ENCODE results near the gene INVS.

Gene INVS

DNA sequence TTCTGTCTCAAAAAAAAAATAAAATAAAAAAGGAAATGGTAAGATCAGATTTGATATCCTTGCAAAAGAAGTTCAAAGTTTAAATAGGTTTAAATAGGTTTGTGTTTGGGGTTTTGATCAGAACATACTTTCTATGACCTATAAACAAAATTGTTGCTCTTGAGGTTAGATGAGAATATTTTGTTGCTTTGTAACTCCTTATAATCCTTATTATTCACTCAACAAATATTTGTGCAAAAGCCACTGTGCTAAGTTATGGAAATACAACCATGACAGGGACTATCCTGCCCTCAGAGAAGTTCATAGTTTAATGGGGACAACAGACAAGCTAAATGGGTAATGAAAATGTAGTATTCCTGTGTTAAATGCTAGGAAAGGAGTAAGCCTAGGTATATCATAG, 71.5 kb downstream of the INVS start:
- H3K9me2 ChIP-seq (replicated peaks; ENCODE audit: control insufficient read depth, low read length), result no peaks in the 10 kb centered on the region
- H3F3A ChIP-seq (ENCODE audit: control insufficient read depth, insufficient read depth), result no peaks in the 10 kb centered on the region
- H3K27me3 ChIP-seq (ENCODE audit: control insufficient read depth, low read length), result no peaks in the 10 kb centered on the region
- no peaks in the 10 kb centered on the region for H4K20me1 ChIP-seq (ENCODE audit: control insufficient read depth, insufficient read depth, low read depth, low read length)
- TF ChIP-seq, protein P1, sequence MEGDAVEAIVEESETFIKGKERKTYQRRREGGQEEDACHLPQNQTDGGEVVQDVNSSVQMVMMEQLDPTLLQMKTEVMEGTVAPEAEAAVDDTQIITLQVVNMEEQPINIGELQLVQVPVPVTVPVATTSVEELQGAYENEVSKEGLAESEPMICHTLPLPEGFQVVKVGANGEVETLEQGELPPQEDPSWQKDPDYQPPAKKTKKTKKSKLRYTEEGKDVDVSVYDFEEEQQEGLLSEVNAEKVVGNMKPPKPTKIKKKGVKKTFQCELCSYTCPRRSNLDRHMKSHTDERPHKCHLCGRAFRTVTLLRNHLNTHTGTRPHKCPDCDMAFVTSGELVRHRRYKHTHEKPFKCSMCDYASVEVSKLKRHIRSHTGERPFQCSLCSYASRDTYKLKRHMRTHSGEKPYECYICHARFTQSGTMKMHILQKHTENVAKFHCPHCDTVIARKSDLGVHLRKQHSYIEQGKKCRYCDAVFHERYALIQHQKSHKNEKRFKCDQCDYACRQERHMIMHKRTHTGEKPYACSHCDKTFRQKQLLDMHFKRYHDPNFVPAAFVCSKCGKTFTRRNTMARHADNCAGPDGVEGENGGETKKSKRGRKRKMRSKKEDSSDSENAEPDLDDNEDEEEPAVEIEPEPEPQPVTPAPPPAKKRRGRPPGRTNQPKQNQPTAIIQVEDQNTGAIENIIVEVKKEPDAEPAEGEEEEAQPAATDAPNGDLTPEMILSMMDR (IDR thresholded peaks at IDR 0.05; ENCODE audit: low read depth, low read length, poor library complexity, severe bottlenecking), result no peak
- TF ChIP-seq EZH2phosphoT487 (IDR thresholded peaks at IDR 0.05; ENCODE audit: borderline replicate concordance, low read length), result no peak
- H3K79me2 ChIP-seq (ENCODE audit: control insufficient read depth, low read length), result no peaks in the 10 kb centered on the region
- peaks cover 7% of the 10 kb centered on the region; the same call in 1 of the 2 replicates for H3K36me3 ChIP-seq (ENCODE audit: control insufficient read depth, low read length)
- no peaks in the 10 kb centered on the region for H3K4me1 ChIP-seq (ENCODE audit: control insufficient read depth, low read length)
- no peak overlapping the region for H3K27ac ChIP-seq (ENCODE audit: low read depth, low read length)
- no peak overlapping the region for H3K4me3 ChIP-seq (ENCODE audit: low read length)
- H3K4me2 ChIP-seq (ENCODE audit: low read length), result no peak overlapping the region
- H3K9me3 ChIP-seq (ENCODE audit: control insufficient read depth, insufficient read depth, low read length), result no peaks in the 10 kb centered on the region

DNA sequence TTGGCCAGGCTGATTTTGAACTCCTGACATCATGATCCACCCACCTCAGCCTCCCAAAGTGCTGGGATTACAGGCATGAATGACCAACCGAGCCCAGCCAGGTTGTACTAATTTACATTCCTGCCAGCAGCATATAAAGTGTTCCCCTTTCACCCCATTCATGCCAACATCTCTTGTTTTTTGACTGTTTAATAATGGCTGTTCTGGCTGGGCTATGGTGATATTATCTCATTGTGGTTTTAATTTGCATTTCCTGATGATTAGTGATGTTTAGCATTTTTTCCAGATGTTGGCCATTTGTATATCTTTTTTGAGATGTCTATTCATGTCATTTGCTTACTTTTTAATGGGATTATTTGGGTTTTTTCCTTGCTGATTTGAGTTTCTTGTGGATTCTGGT, 87.3 kb downstream of the INVS start:
- no peak overlapping the region for H3K27ac ChIP-seq (ENCODE audit: low read depth, low read length)
- H3K4me2 ChIP-seq (ENCODE audit: low read length), result no peak overlapping the region
- no peaks in the 10 kb centered on the region for H3K79me2 ChIP-seq (ENCODE audit: control insufficient read depth, low read length)
- no peaks in the 10 kb centered on the region for H4K20me1 ChIP-seq (ENCODE audit: control insufficient read depth, insufficient read depth, low read depth, low read length)
- H3K9me3 ChIP-seq (ENCODE audit: control insufficient read depth, insufficient read depth, low read length), result peaks cover 7% of the 10 kb centered on the region
- H3K36me3 ChIP-seq (ENCODE audit: control insufficient read depth, low read length), result 0 out of 2 replicates have a peak, but pooled peaks cover 2% of the 10 kb centered on the region
- H3K4me1 ChIP-seq (ENCODE audit: control insufficient read depth, low read length), result peaks cover 7% of the 10 kb centered on the region
- no peaks in the 10 kb centered on the region for H3K9me2 ChIP-seq (replicated peaks; ENCODE audit: control insufficient read depth, low read length)
- H3K27me3 ChIP-seq (ENCODE audit: control insufficient read depth, low read length), result no peaks in the 10 kb centered on the region
- no peaks in the 10 kb centered on the region for H3F3A ChIP-seq (ENCODE audit: control insufficient read depth, insufficient read depth)
- no peak for TF ChIP-seq EZH2phosphoT487 (IDR thresholded peaks at IDR 0.05; ENCODE audit: borderline replicate concordance, low read length)
- TF ChIP-seq, protein P1 (IDR thresholded peaks at IDR 0.05; ENCODE audit: low read depth, low read length, poor library complexity, severe bottlenecking), result no peak
- no peak overlapping the region for H3K4me3 ChIP-seq (ENCODE audit: low read length)

DNA sequence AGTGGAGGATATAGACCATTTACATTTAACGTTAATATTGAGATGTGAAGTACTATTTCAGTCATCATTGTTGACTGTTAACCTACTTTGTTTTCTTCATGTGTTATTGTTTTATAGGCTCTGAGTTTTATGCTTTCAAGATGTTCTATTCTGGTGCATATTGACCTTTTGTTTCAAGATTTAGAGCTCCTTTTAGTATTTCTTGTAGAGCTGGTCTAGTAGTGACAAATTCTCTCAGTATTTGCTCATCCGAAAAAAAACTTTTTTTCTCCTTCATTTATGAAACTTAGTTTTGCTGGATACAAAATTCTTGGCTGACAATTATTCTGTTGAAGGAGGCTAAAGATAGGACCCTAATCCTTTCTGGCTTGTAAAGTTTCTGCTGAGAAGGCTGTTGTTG, 91.3 kb downstream of the INVS start:
- Histone ChIP-seq H3K4me3 (ENCODE audit: low read length) (no peak overlapping the region), H3K4me2 (ENCODE audit: low read length) (no peak overlapping the region), H3F3A (ENCODE audit: control insufficient read depth, insufficient read depth) (no peaks in the 10 kb centered on the region), H4K20me1 (ENCODE audit: control insufficient read depth, insufficient read depth, low read depth, low read length) (no peaks in the 10 kb centered on the region), H3K36me3 (ENCODE audit: control insufficient read depth, low read length) (0 out of 2 replicates have a peak, but pooled peaks cover 2% of the 10 kb centered on the region), H3K27ac (ENCODE audit: low read depth, low read length) (no peak overlapping the region), H3K4me1 (ENCODE audit: control insufficient read depth, low read length) (peaks cover 7% of the 10 kb centered on the region), H3K79me2 (ENCODE audit: control insufficient read depth, low read length) (no peaks in the 10 kb centered on the region), H3K27me3 (ENCODE audit: control insufficient read depth, low read length) (no peaks in the 10 kb centered on the region), H3K9me3 (ENCODE audit: control insufficient read depth, insufficient read depth, low read length) (peaks cover 7% of the 10 kb centered on the region), H3K9me2 (replicated peaks; ENCODE audit: control insufficient read depth, low read length) (no peaks in the 10 kb centered on the region)
- no peak for TF ChIP-seq EZH2phosphoT487 (IDR thresholded peaks at IDR 0.05; ENCODE audit: borderline replicate concordance, low read length)
- TF ChIP-seq, protein P1 (IDR thresholded peaks at IDR 0.05; ENCODE audit: low read depth, low read length, poor library complexity, severe bottlenecking), result no peak
